ENCODE measurements around the gene KHSRP.

- no peak for TF ChIP-seq CTCF (IDR thresholded peaks at IDR 0.05)
- TF ChIP-seq POLR2A (IDR thresholded peaks at IDR 0.05): no peak
These were observed 45.6 kb upstream of the KHSRP start for GRCh38 chr19:6470173-6470572.
